Measurements from ENCODE around the gene KRT73. TPM values are rescaled to one million over a fixed set of nuclear protein-coding genes. Genes with fewer than 3 reads are reported as not detected.

Gene KRT73
- total RNA-seq, 1 donor from 2014 or later: not detected

- no peak for DNase-seq (ENCODE audit: low read depth)
Observed at GRCh38 chr12:52655720-52656124, 37.4 kb upstream of the KRT73 start.

GRCh38 chr12:52655251-52655650 lies 36.9 kb upstream of the KRT73 start:
- no peak overlapping the region for H3K4me3 ChIP-seq (ENCODE audit: low read depth, low read length)
- TF ChIP-seq CTCF (conservative IDR thresholded peaks at IDR 0.05; ENCODE audit: low read depth, low read length): no peak
- DNase-seq (ENCODE audit: low read depth): no peak

More at GRCh38 chr12:52655720-52656124, 37.4 kb upstream of the KRT73 start:
- H3K4me3 ChIP-seq (ENCODE audit: low read depth, low read length): no peak overlapping the region
- TF ChIP-seq CTCF (conservative IDR thresholded peaks at IDR 0.05; ENCODE audit: low read depth, low read length): no peak

GRCh38 chr12:52651726-52652261 lies 33.4 kb upstream of the KRT73 start, which contains the start of gene KRT2:
Gene KRT2, minus strand, starts transcription at chr12:52652211. Its CDS starts 69 bp downstream, at chr12:52652142.
- DNase-seq (ENCODE audit: low read depth): no peak
- no peak for TF ChIP-seq CTCF (conservative IDR thresholded peaks at IDR 0.05; ENCODE audit: low read depth, low read length)
- H3K4me3 ChIP-seq (ENCODE audit: low read depth, low read length): no peak within 1 kb of the TSS

GRCh38 chr12:52650520-52651081 lies 32.2 kb upstream of the KRT73 start:
- TF ChIP-seq CTCF (conservative IDR thresholded peaks at IDR 0.05; ENCODE audit: low read depth, low read length): no peak
- no peak for DNase-seq (ENCODE audit: low read depth)
- H3K4me3 ChIP-seq (ENCODE audit: low read depth, low read length): no peak overlapping the region

- no peak overlapping the region for H3K4me3 ChIP-seq (ENCODE audit: low read depth, low read length)
- DNase-seq (ENCODE audit: low read depth): no peak
- TF ChIP-seq CTCF (conservative IDR thresholded peaks at IDR 0.05; ENCODE audit: low read depth, low read length): no peak
Observed at GRCh38 chr12:52649066-52649465, 30.7 kb upstream of the KRT73 start.

- no peak for DNase-seq (ENCODE audit: low read depth)
- no peak for TF ChIP-seq CTCF (conservative IDR thresholded peaks at IDR 0.05; ENCODE audit: low read depth, low read length)
- H3K4me3 ChIP-seq (ENCODE audit: low read depth, low read length): no peak overlapping the region
Observed at GRCh38 chr12:52648012-52648550, 29.7 kb upstream of the KRT73 start.

GRCh38 chr12:52647601-52648000 lies 29.2 kb upstream of the KRT73 start:
- DNase-seq (ENCODE audit: low read depth): no peak
- TF ChIP-seq CTCF (conservative IDR thresholded peaks at IDR 0.05; ENCODE audit: low read depth, low read length): no peak
- H3K4me3 ChIP-seq (ENCODE audit: low read depth, low read length): no peak overlapping the region

Data from epithelial cell of proximal tubule (primary cell).